ENCODE measurements around the gene SEC31A. TPM values are rescaled to one million over a fixed set of nuclear protein-coding genes. Genes with fewer than 3 reads are reported as not detected.
"Not testable (repeated sequence)": the region's sequence is repeated elsewhere in the genome, so short reads cannot be mapped to it uniquely, and the experiment has no call there.

SEC31A gene
- total and polyA plus RNA-seq, 10 donors, result 63.6 to 204 (median 146) TPM

- intact Hi-C loops (cut with DNase I; ENCODE audit: low total_unique reads), result no loop called here
- WGBS, 5 donors, result 78 to 90% (median 83%) methylated on average over 5 of the region's 5 CpGs
- Histone ChIP-seq H3K4me1 (no peaks in the 10 kb centered on the region), H3K27me3 (replicated peaks in 1 of 7) (no peaks in the 10 kb centered on the region), H3K36me3 (peaks cover 0 to 95% (median 30%) of the 10 kb centered on the region in 6 donors), H3K4me3 (no peak overlapping the region), H3K27ac (no peak overlapping the region), H3K9me3 (no peaks in the 10 kb centered on the region)
- DNase-seq, result no peak
- TF ChIP-seq, protein P1, sequence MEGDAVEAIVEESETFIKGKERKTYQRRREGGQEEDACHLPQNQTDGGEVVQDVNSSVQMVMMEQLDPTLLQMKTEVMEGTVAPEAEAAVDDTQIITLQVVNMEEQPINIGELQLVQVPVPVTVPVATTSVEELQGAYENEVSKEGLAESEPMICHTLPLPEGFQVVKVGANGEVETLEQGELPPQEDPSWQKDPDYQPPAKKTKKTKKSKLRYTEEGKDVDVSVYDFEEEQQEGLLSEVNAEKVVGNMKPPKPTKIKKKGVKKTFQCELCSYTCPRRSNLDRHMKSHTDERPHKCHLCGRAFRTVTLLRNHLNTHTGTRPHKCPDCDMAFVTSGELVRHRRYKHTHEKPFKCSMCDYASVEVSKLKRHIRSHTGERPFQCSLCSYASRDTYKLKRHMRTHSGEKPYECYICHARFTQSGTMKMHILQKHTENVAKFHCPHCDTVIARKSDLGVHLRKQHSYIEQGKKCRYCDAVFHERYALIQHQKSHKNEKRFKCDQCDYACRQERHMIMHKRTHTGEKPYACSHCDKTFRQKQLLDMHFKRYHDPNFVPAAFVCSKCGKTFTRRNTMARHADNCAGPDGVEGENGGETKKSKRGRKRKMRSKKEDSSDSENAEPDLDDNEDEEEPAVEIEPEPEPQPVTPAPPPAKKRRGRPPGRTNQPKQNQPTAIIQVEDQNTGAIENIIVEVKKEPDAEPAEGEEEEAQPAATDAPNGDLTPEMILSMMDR (IDR thresholded peaks at IDR 0.05 in 8 of 11, conservative IDR thresholded peaks at IDR 0.05 in 3 of 11), result no peak
- TF ChIP-seq POLR2AphosphoS5 (IDR thresholded peaks at IDR 0.05), result no peak
- TF ChIP-seq POLR2A (IDR thresholded peaks at IDR 0.05), result no peak
Measured at GRCh38 chr4:82930848-82931755, 40.1 kb upstream of the SEC31A start.

DNA sequence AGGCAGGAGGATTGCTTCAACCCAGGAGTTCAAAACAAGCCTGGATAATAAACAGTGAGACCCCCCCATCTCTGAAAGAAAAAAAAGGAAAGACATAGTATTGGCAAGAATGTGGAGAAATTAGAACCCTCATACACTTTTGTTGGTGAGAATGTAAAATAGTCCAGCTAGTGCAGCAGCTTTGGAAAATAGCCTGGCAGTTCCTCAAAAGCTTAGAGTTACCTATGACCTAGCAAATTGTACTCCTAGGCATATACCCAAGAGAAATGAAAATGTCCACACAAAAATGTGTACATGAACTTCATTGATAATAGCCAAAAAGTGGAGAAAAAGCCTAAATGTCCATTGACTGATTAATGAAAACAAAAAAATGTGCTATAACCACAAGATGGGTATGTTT lies 30.8 kb upstream of the SEC31A start:
- Histone ChIP-seq H3K27ac (no peak overlapping the region), H3K27me3 (replicated peaks in 1 of 7) (no peaks in the 10 kb centered on the region), H3K4me3 (no peak overlapping the region), H3K4me1 (no peaks in the 10 kb centered on the region), H3K36me3 (peaks cover 0 to 36% (median 10%) of the 10 kb centered on the region in 6 donors), H3K9me3 (no peaks in the 10 kb centered on the region)
- TF ChIP-seq POLR2AphosphoS5 (IDR thresholded peaks at IDR 0.05), result no peak
- TF ChIP-seq POLR2A (IDR thresholded peaks at IDR 0.05), result no peak
- TF ChIP-seq, protein P1 (IDR thresholded peaks at IDR 0.05 in 8 of 11, conservative IDR thresholded peaks at IDR 0.05 in 3 of 11), result no peak
- DNase-seq, result no peak
- intact Hi-C loops (cut with DNase I; ENCODE audit: low total_unique reads), result no loop called here

DNA sequence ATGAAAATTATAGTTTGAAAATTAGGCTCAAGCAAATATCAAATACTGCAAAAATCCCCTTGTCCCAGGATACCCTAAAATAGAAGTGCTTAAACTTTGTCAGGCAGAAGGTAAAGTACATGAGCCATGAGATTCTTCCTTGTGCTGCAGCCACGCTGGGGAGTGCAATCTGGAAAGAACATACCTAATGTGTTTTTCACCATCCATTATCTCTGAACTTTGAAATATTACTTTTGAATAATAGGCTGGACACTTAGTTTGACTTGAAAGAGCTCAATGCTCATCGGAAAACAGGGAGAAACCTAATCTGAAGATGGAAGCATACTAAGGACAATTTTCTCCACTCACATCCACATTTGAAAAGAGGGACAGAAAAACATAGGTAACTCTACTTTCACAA lies 28.4 kb upstream of the SEC31A start:
- WGBS, 5 donors, result 90 to 95% (median 92%) methylated on average over 2 of the region's 2 CpGs
- peaks cover 0 to 31% (median 10%) of the 10 kb centered on the region in 6 donors for H3K36me3 ChIP-seq
- no peak for TF ChIP-seq POLR2AphosphoS5 (IDR thresholded peaks at IDR 0.05)
- TF ChIP-seq, protein P1 (IDR thresholded peaks at IDR 0.05 in 8 of 11, conservative IDR thresholded peaks at IDR 0.05 in 3 of 11), result no peak
- no peak for TF ChIP-seq POLR2A (IDR thresholded peaks at IDR 0.05)
- no peaks in the 10 kb centered on the region for H3K27me3 ChIP-seq (replicated peaks in 1 of 7)
- intact Hi-C loops (cut with DNase I; ENCODE audit: low total_unique reads), result no loop called here
- H3K4me3 ChIP-seq, result no peak overlapping the region
- no peak overlapping the region for H3K27ac ChIP-seq
- no peak for DNase-seq
- H3K9me3 ChIP-seq, result no peaks in the 10 kb centered on the region
- H3K4me1 ChIP-seq, result no peaks in the 10 kb centered on the region

DNA sequence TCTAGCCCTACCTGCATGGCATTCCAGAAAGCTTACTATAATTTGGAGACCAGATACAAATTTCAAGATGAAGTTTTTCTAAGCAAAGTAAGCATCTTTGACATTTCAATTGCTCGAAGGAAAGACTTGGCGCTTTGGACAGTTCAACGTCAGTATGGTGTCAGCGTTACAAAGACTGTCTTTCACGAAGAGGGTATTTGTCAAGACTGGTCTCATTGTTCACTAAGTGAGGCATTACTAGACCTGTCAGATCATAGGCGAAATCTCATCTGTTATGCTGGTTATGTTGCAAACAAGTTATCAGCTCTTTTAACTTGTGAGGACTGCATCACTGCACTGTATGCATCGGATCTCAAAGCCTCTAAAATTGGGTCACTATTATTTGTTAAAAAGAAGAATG lies 27.1 kb upstream of the SEC31A start:
- H3K9me3 ChIP-seq, result no peaks in the 10 kb centered on the region
- no peak overlapping the region for H3K4me3 ChIP-seq
- H3K4me1 ChIP-seq, result no peaks in the 10 kb centered on the region
- intact Hi-C loops (cut with DNase I; ENCODE audit: low total_unique reads), result no loop called here
- H3K27me3 ChIP-seq (replicated peaks in 1 of 7), result no peaks in the 10 kb centered on the region
- H3K36me3 ChIP-seq, result peaks cover 0 to 25% (median 10%) of the 10 kb centered on the region in 6 donors
- 96 to 98% (median 96%) methylated on average over 7 of the region's 7 CpGs for WGBS, 5 donors
- DNase-seq, result no peak
- no peak overlapping the region for H3K27ac ChIP-seq
- TF ChIP-seq, protein P1 (IDR thresholded peaks at IDR 0.05 in 8 of 11, conservative IDR thresholded peaks at IDR 0.05 in 3 of 11), result no peak
- TF ChIP-seq POLR2AphosphoS5 (IDR thresholded peaks at IDR 0.05), result no peak
- no peak for TF ChIP-seq POLR2A (IDR thresholded peaks at IDR 0.05)

DNA sequence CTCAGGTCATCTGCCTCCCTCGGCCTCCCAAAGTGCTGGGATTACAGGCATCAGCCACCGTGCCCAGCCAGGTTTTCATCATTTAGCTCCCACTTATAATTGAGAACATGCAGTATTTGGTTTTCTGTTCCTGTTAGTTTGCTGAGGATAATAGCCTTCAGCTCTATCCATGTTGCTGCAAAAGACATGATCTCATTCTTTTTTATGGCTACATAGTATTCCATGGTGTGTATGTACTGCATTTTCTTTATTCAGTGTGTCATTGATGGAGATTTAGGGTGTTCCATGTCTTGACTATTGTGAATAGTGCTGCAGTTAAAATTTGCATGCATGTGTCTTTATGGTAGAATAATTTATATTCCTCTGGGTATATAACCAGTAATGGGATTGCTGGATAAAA lies 23.0 kb upstream of the SEC31A start:
- H3K27me3 ChIP-seq (replicated peaks in 1 of 7); H3K4me1 ChIP-seq; DNase-seq; H3K4me3 ChIP-seq; H3K9me3 ChIP-seq; intact Hi-C loops (cut with DNase I; ENCODE audit: low total_unique reads); H3K27ac ChIP-seq: not testable (repeated sequence)
- 95 to 98% (median 97%) methylated on average over 2 of the region's 2 CpGs for WGBS, 5 donors
- peaks cover 0 to 42% (median 10%) of the 10 kb centered on the region in 6 donors for H3K36me3 ChIP-seq
